Activated CD4-positive, alpha-beta T cell treated with anti-CD3 and anti-CD28 coated beads, Interleukin-2, amount 10 ng/mL, durations not matched to agents 24 days and 14 days (primary cell): ENCODE measurements around the gene RBM47. TPM values are rescaled to one million over a fixed set of nuclear protein-coding genes. Genes with fewer than 3 reads are reported as not detected.
"Not testable (repeated sequence)": the region's sequence is repeated elsewhere in the genome, so short reads cannot be mapped to it uniquely, and the experiment has no call there.

ENCODE experiments used
- DNase-seq: peaks from one replicate; pipeline ENCODE4 v3.0.0; 2022
- H3K27ac Mint-ChIP-seq: one replicate; pipeline ENCODE4 v1.8.0; 2022; ENCODE audit warnings: mild to moderate bottlenecking, mixed read lengths
- H3K27me3 Mint-ChIP-seq: one replicate; pipeline ENCODE4 v1.8.0; 2022; ENCODE audit warnings: mixed read lengths
- H3K36me3 Mint-ChIP-seq: one replicate; pipeline ENCODE4 v1.8.0; 2022; ENCODE audit warnings: low read depth, mild to moderate bottlenecking, mixed read lengths
- H3K4me1 Mint-ChIP-seq: one replicate; pipeline ENCODE4 v1.8.0; 2021; ENCODE audit warnings: mixed read lengths
- H3K4me3 Mint-ChIP-seq: one replicate; pipeline ENCODE4 v1.8.0; 2022; ENCODE audit warnings: mild to moderate bottlenecking, moderate library complexity, mixed read lengths
- H3K9me3 Mint-ChIP-seq: one replicate; pipeline ENCODE4 v1.8.0; 2021; ENCODE audit warnings: mixed read lengths
- intact Hi-C: fragments of 100-400 bp; cut with micrococcal nuclease; formaldehyde crosslinking; loops from one replicate; pipeline ENCODE4 v1.15.1; 2023
- total RNA-seq: library from RNA; stranded (reverse); gene quantifications from 2 replicates; pipeline ENCODE4 v1.2.3, GENCODE V29; 2022

RBM47 gene
- total RNA-seq, 1 donor from 2014 or later, result 13.0 TPM

DNA sequence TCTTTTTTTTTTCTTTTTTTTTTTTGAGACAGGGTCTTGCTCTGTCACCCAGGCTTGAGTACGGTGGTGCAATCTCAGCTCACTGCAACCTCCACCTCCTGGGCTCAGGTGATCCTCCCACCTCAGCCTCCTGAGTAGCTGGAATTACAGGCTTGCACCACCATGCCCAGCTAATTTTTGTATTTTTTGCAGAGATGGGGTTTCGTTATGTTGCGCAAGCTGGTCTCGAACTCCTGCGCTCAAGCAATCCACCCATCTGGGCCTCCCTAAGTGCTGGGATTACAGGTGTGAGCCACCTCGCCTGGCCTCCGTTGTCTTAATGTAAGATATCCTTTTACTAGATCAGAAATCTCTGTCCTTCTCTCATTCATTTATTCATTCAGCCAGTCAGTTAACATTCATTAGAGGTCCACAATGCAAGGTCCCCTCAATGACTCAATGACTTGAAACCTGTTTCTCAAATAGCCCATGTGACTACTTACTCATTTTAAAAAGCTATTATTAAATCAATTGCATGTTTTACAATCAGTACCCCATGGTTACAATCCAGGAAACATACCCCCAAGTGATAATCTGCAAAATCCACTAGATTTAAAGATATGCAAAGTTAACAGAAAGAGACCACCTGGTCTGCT, 68.0 kb downstream of the RBM47 start:
- H3K27ac Mint-ChIP-seq, H3K4me3 Mint-ChIP-seq, DNase-seq, intact Hi-C loops, H3K27me3 Mint-ChIP-seq, H3K9me3 Mint-ChIP-seq, H3K36me3 Mint-ChIP-seq: not testable (repeated sequence)
- peaks cover 14% of the 10 kb centered on the region for H3K4me1 Mint-ChIP-seq

DNA sequence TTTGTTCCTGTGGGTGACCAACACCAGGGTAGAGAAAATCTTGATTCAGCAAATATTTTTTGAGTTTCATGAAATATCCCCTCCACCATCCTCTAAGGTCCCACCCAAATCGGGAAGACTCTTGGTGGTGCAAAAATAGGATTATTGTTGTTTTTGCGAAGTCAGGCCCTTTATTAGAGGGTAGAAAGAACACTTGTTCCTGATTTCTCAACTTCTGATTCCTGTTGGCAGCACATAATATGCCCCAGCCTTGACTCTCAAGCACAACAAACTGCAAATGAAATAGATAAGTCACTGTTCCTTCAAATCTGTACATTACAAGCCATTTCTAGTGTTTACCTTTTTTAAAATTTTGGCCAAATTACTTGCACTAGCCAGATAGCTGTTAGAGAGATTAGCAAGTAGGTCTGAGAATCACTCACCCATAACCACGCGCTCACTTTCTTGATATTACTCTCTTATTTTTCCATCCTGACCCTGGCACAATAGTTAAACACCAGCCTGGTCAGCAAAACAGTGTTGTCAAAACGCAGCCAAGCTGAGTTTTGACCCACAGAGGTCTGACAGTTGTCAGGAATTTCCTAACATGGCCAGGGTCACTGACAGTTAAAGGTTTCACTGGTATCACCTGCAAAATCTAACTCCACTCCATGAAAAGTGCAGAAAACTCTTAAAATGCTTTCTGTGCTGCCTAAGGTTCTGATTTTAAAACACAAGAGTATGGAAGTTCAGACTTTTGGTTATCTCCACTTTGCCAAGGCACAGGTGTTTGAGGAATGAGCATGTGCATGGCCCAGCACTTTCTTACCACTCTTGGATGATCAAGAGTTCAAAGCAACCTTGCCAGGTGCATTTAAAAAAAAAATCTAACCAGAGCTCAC, 69.8 kb downstream of the RBM47 start:
- no peaks in the 10 kb centered on the region for H3K27me3 Mint-ChIP-seq
- peaks cover 14% of the 10 kb centered on the region for H3K4me1 Mint-ChIP-seq
- H3K27ac Mint-ChIP-seq, result peak overlapping the region; percentile 5
- H3K36me3 Mint-ChIP-seq, result no peaks in the 10 kb centered on the region
- H3K9me3 Mint-ChIP-seq, result no peaks in the 10 kb centered on the region
- intact Hi-C loops, result loop anchor here (10.0 kb wide), 1 partner anchor 125 kb away; no protein-coding TSS in a partner anchor
- no peak overlapping the region for H3K4me3 Mint-ChIP-seq
- no peak for DNase-seq

DNA sequence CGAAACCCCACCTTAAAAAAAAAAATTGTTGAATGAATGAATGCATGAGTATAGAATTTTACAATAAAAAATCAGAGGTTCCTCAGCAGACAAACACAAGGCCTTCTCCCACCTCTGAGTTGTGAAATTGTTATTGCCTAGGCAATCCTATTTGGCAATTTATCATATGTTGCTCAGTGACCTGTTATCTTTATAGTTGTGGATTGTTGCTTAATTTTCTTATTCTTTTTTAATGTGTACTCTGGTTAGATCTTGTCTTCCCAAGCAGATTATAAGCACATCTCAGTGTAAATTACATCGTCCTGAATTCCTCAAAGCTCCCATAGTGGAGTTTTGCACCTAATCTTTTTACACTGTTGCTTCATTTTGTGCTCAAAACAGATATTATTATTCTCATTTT, 71.9 kb downstream of the RBM47 start:
- no peaks in the 10 kb centered on the region for H3K27me3 Mint-ChIP-seq
- peaks cover 17% of the 10 kb centered on the region for H3K4me1 Mint-ChIP-seq
- H3K36me3 Mint-ChIP-seq, result no peaks in the 10 kb centered on the region
- H3K9me3 Mint-ChIP-seq, result no peaks in the 10 kb centered on the region
- no peak overlapping the region for H3K27ac Mint-ChIP-seq
- H3K4me3 Mint-ChIP-seq, result no peak overlapping the region
- intact Hi-C loops, result loop anchor here (10.0 kb wide), 1 partner anchor 123 kb away; no protein-coding TSS in a partner anchor
- DNase-seq, result no peak

DNA sequence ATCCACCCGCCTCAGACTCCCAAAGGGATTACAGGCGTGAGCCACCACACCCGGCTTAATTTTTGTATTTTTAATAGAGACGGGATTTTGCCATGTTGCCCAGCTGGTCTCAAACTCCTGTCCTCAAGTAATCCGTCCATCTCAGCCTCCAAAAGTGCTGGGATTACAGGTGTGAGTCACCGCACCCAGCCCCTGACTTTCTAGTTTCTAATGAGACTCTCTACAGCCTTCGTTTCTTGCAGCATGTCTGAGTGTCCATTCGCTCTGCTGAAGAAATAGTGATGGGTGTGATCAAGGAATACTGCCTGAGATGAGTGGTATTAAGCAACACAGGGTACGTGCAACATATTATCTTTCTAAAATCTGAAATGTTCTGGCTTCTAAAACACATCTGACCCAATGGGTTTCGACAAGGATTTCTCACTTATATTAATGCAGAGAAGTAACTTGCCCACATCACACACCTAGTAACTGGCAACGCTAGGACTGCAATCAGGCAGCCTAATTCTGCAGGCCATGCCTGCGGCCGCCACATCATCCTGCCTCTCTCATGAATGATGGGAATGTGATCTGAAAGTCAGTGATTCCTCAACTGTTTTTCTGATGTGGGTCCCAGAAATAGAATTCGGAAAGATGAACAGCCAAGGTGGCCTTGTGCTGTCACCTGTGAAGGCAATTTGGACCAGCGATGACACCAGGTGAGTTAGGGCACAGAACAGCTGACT, 74.3 kb downstream of the RBM47 start:
- no peaks in the 10 kb centered on the region for H3K27me3 Mint-ChIP-seq
- peaks cover 32% of the 10 kb centered on the region for H3K4me1 Mint-ChIP-seq

DNA sequence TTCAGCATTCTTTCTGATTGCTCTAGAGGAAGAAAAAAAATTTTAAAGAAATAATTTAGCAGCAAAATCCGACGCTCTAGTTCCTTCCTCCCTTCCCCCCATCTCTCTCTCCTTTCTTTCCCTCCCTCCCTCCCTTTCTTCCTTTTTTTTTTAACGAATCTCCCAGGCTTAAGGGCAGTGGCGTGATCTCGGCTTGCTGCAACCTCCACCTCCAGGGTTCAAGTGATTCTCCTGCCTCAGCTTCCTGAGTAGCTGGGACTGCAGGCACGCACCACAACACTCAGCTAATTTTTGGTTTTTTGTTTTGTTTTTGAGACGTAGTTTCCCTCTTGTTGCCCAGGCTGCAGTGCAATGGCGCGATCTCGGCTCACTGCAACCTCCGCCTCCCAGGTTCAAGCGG, 75.0 kb downstream of the RBM47 start:
- intact Hi-C loops, result loop anchor here (5.0 to 10.0 kb wide), 3 partner anchors 73 to 120 kb away; partner anchors contain the start of gene RBM47
- not testable (repeated sequence) for H3K9me3 Mint-ChIP-seq, H3K36me3 Mint-ChIP-seq, H3K27me3 Mint-ChIP-seq, H3K27ac Mint-ChIP-seq, DNase-seq
- H3K4me1 Mint-ChIP-seq, result peaks cover 29% of the 10 kb centered on the region
- peak overlapping the region; percentile 32 for H3K4me3 Mint-ChIP-seq

More for the DNA sequence above, 74.3 kb downstream of the RBM47 start:
- intact Hi-C loops, result loop anchor here (10.0 kb wide), 1 partner anchor 121 kb away; no protein-coding TSS in a partner anchor
- H3K36me3 Mint-ChIP-seq, result no peaks in the 10 kb centered on the region
- H3K4me3 Mint-ChIP-seq, result no peak overlapping the region
- no peaks in the 10 kb centered on the region for H3K9me3 Mint-ChIP-seq
- no peak for DNase-seq
- no peak overlapping the region for H3K27ac Mint-ChIP-seq

DNA sequence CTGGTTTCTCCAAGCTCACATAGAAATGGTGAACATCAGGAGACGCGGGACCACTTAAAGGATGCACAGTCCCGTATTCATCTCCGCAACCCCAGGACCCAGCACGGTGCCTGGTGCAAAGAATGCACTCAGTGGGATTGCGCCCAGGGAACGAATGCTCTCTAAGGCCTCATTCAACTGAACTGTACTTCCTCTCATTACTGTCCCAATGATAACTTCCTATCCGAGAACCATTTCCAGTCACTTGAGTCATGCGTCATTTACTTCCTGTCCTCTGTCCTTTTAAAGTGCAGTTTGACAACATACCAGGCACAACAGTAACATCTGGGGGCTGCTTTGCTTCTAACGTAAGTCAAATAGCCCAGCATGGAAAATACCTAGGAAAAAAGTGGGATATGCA, 75.7 kb downstream of the RBM47 start:
- Mint-ChIP-seq H3K4me1 (peaks cover 29% of the 10 kb centered on the region), H3K27ac (no peak overlapping the region), H3K27me3 (no peaks in the 10 kb centered on the region), H3K9me3 (no peaks in the 10 kb centered on the region), H3K4me3 (no peak overlapping the region), H3K36me3 (no peaks in the 10 kb centered on the region)
- intact Hi-C loops, result loop anchor here (5.0 to 10.0 kb wide), 3 partner anchors 73 to 119 kb away; partner anchors contain the start of gene RBM47
- no peak for DNase-seq

DNA sequence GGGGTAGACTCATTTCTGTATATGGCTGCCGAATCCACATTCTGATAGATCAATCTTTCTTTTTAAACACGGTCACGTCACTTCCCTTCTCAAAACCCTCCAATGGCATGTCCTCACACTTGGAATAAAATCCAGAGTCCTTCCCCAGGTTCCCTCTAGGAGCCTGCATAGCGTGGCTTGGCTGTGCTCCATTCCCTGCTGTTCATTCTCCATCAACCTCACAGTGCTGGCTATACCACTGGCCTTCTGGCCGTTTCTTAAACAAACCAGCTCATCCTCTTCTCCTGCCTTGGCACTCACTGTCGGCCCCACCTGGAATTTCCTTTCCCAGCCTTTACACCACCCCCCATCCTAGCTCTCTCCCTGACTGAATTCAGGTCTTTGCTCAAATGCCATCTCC, 77.1 kb downstream of the RBM47 start:
- intact Hi-C loops, result loop anchor here (5.0 to 10.0 kb wide), 3 partner anchors 75 to 118 kb away; partner anchors contain the start of gene RBM47
- H3K9me3 Mint-ChIP-seq, result no peaks in the 10 kb centered on the region
- no peaks in the 10 kb centered on the region for H3K36me3 Mint-ChIP-seq
- peaks cover 34% of the 10 kb centered on the region for H3K4me1 Mint-ChIP-seq
- no peak for DNase-seq
- H3K4me3 Mint-ChIP-seq, result peak overlapping the region; percentile 16
- peak overlapping the region; percentile 21 for H3K27ac Mint-ChIP-seq
- H3K27me3 Mint-ChIP-seq, result no peaks in the 10 kb centered on the region

DNA sequence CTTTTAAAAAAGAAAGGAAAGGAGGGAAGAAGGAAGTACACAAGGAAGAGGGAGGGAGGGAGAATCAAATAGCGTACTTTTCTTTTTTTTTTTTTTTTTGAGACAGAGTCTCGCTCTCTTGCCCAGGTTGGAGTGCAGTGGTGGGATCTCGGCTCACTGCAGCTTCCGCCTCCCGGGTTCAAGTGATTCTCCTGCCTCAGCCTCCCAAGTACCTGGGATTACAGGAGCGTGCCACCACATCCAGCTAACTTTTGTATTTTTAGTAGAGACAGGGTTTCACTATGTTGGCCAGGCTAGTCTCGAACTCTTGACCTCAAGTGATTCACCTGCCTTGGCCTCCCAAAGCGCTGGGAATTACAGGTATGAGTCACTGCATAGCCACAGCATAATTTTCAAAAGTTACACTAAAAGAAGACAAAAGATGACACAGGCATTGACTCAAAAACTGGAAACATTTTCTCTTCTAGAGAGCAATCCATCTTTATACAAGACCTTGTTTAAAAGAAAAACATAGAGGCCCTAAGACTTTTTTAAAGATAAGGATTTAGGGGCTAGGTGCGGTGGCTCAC, 78.0 kb downstream of the RBM47 start:
- H3K27ac Mint-ChIP-seq, result peak overlapping the region; percentile 84

DNA sequence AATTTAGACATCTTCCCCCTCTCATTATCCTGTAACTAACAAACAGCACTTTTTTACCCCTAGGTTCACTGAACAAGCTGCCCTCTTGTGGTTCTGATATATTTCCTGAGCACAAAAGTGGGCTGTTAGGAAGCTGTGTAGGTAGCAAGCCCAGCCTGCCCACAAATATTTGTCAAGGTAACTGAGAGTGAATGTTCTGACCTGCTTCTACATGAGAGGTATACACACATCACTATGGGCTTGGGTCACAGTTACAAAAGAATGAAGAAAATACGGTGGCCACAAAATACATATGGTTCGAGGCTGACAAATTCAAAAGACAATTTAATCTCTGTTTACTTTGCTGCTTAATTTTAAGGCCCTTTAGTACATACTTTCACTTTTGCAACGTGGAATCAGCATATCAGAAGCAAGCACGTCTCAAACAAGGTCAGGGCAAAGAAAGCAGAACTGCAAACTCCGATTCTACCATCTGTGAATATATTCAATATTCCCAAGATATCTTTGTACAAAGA, 78.7 kb downstream of the RBM47 start:
- no peaks in the 10 kb centered on the region for H3K27me3 Mint-ChIP-seq
- H3K9me3 Mint-ChIP-seq, result no peaks in the 10 kb centered on the region
- DNase-seq, result peak; percentile 82
- peak overlapping the region; percentile 84 for H3K4me3 Mint-ChIP-seq
- peaks cover 2% of the 10 kb centered on the region for H3K36me3 Mint-ChIP-seq
- intact Hi-C loops, result loop anchor here (2.0 to 10.0 kb wide), 6 partner anchors 76 to 168 kb away; partner anchors contain the start of gene RBM47
- H3K4me1 Mint-ChIP-seq, result peaks cover 40% of the 10 kb centered on the region
- peak overlapping the region; percentile 84 for H3K27ac Mint-ChIP-seq

More for the DNA sequence above, 78.0 kb downstream of the RBM47 start:
- DNase-seq, result peak; percentile 70
- not testable (repeated sequence) for H3K27me3 Mint-ChIP-seq, H3K36me3 Mint-ChIP-seq, H3K9me3 Mint-ChIP-seq
- H3K4me3 Mint-ChIP-seq, result peak overlapping the region; percentile 84
- peaks cover 40% of the 10 kb centered on the region for H3K4me1 Mint-ChIP-seq
- intact Hi-C loops, result loop anchor here (2.0 to 10.0 kb wide), 6 partner anchors 76 to 167 kb away; partner anchors contain the start of gene RBM47

DNA sequence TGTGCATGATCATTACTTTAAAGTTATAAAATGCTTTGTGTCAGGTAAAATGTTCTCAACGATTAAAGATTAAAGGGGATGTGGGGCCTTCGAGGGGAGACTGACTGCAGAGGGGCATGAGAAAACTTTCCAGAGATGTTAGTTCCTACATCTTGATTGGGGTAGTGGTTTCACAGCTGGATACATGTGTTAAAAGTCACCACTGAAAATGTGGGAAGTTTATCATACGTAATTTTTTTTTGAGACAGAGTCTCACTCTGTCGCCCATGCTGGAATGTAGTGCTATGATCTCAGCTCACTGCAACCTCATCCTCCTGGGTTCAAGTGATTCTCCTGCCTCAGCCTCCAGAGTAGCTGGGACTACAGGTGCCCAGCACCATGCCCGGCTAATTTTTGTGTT, 79.5 kb downstream of the RBM47 start:
- Mint-ChIP-seq H3K27me3 (no peaks in the 10 kb centered on the region), H3K27ac (no peak overlapping the region), H3K36me3 (peaks cover 2% of the 10 kb centered on the region), H3K4me1 (peaks cover 40% of the 10 kb centered on the region), H3K9me3 (no peaks in the 10 kb centered on the region), H3K4me3 (no peak overlapping the region)
- intact Hi-C loops, result loop anchor here (2.0 to 10.0 kb wide), 6 partner anchors 77 to 169 kb away; partner anchors contain the start of gene RBM47
- DNase-seq, result no peak

DNA sequence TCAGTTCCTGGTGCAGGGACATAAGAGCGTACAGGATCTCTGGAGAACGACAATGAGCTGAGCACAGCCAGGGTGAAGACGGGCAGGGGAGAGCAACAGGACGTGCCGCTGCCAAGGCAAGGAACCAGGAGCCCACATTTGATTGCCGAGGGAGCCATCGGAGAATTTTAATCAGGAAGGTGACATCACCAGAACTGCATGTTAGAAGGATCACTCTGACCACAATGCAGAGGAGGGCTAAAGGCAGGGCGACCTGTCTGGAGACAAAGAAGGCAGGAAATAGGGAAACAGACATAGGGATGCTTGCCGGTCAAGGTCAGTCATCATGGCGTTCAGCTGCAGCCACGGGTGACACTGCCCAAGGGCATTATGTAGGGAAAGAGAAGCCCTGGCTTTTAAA, 81.4 kb downstream of the RBM47 start:
- Mint-ChIP-seq H3K27ac (no peak overlapping the region), H3K4me3 (no peak overlapping the region), H3K36me3 (peaks cover 2% of the 10 kb centered on the region), H3K4me1 (peaks cover 34% of the 10 kb centered on the region), H3K27me3 (no peaks in the 10 kb centered on the region), H3K9me3 (no peaks in the 10 kb centered on the region)
- intact Hi-C loops, result no loop called here
- DNase-seq, result no peak

DNA sequence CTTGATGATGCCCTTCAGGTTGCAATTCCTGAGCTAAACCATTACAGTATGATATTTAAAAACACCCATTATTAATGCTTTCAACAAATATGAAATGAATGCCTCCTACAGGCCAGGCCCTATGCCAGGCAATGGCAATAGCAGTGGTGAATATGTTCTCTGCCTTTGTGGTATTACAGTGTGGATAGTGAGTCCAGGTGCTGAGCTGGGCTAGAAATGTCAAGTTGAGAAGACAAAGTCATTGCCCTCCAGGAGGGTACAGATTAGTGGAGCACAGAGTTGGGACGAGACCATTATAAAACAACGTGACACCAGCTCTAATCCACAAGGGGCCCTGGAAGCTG, 81.9 kb downstream of the RBM47 start:
- Mint-ChIP-seq H3K27me3 (no peaks in the 10 kb centered on the region), H3K36me3 (peaks cover 2% of the 10 kb centered on the region), H3K4me3 (no peak overlapping the region), H3K27ac (no peak overlapping the region), H3K9me3 (no peaks in the 10 kb centered on the region), H3K4me1 (peaks cover 34% of the 10 kb centered on the region)
- intact Hi-C loops, result no loop called here
- no peak for DNase-seq
